ENCODE data around the gene PRKCA.

PRKCA gene

GRCh38 chr17:66372182-66372581 lies 69.8 kb downstream of the PRKCA start:
- H3K23ac ChIP-seq (ENCODE audit: low read length) = no peak overlapping the region
- no peak overlapping the region for H2AK5ac ChIP-seq (ENCODE audit: low read length)
- no peak overlapping the region for H3K9ac ChIP-seq (ENCODE audit: low read length)
- H2BK120ac ChIP-seq (ENCODE audit: insufficient read depth, low read length, poor library complexity) = no peak overlapping the region
- H3K79me2 ChIP-seq (ENCODE audit: control insufficient read depth, insufficient read depth, low read length, poor library complexity) = no peaks in the 10 kb centered on the region
- peaks cover 3 to 4% of the 10 kb centered on the region in 2 experiments for H3K4me1 ChIP-seq (ENCODE audit: control insufficient read depth in 1 of 2, insufficient read depth in 2 of 2, low read length in 2 of 2)
- WGBS (ENCODE audit: extremely low coverage, insufficient coverage, insufficient read length) = no CpG with 5 or more reads among the region's 5 CpGs
- H3K4ac ChIP-seq (ENCODE audit: low read depth, low read length) = no peak overlapping the region
- H2BK5ac ChIP-seq (ENCODE audit: low read depth, low read length, poor library complexity) = no peak overlapping the region
- H3K18ac ChIP-seq (ENCODE audit: low read length) = no peak overlapping the region
- H3K4me3 ChIP-seq (ENCODE audit: low read depth, low read length) = no peak overlapping the region
- H3K9me3 ChIP-seq (ENCODE audit: insufficient read depth, low read depth, low read length) = no peaks in the 10 kb centered on the region
- H3K27ac ChIP-seq (ENCODE audit: low read depth, low read length) = no peak overlapping the region
- DNase-seq = no peak
- H4K8ac ChIP-seq (ENCODE audit: low read depth, low read length) = no peak overlapping the region
- H2BK12ac ChIP-seq (ENCODE audit: low read length) = no peak overlapping the region
- H3K27me3 ChIP-seq (ENCODE audit: insufficient read depth, low read length) = no peaks in the 10 kb centered on the region
- no peak overlapping the region for H4K91ac ChIP-seq (ENCODE audit: low read depth, low read length)
- H3K36me3 ChIP-seq (ENCODE audit: control insufficient read depth in 1 of 2, insufficient read depth in 2 of 2, low read length in 2 of 2) = no peaks in the 10 kb centered on the region
- no peak overlapping the region for H4K12ac ChIP-seq (ENCODE audit: low read depth, low read length)
- H3K14ac ChIP-seq (ENCODE audit: low read length) = no peak overlapping the region
- H3K79me1 ChIP-seq (ENCODE audit: low read length) = no peaks in the 10 kb centered on the region
- H2AFZ ChIP-seq (ENCODE audit: insufficient read depth, low read length, poor library complexity) = no peak overlapping the region
- H3K4me2 ChIP-seq (ENCODE audit: low read length) = no peak overlapping the region

GRCh38 chr17:66373079-66373478 lies 70.7 kb downstream of the PRKCA start:
- no CpG with 5 or more reads among the region's 3 CpGs for WGBS (ENCODE audit: extremely low coverage, insufficient coverage, insufficient read length)
- Histone ChIP-seq H4K8ac (ENCODE audit: low read depth, low read length) (no peak overlapping the region), H4K12ac (ENCODE audit: low read depth, low read length) (no peak overlapping the region), H3K9ac (ENCODE audit: low read length) (no peak overlapping the region), H3K79me1 (ENCODE audit: low read length) (no peaks in the 10 kb centered on the region), H3K4me2 (ENCODE audit: low read length) (no peak overlapping the region), H3K18ac (ENCODE audit: low read length) (no peak overlapping the region), H3K4ac (ENCODE audit: low read depth, low read length) (no peak overlapping the region), H3K14ac (ENCODE audit: low read length) (no peak overlapping the region), H4K91ac (ENCODE audit: low read depth, low read length) (no peak overlapping the region), H2BK120ac (ENCODE audit: insufficient read depth, low read length, poor library complexity) (no peak overlapping the region), H3K4me3 (ENCODE audit: low read depth, low read length) (no peak overlapping the region), H3K4me1 (ENCODE audit: control insufficient read depth in 1 of 2, insufficient read depth in 2 of 2, low read length in 2 of 2) (peaks cover 3 to 4% of the 10 kb centered on the region in 2 experiments), H2AK5ac (ENCODE audit: low read length) (no peak overlapping the region), H2BK12ac (ENCODE audit: low read length) (no peak overlapping the region), H3K36me3 (ENCODE audit: control insufficient read depth in 1 of 2, insufficient read depth in 2 of 2, low read length in 2 of 2) (no peaks in the 10 kb centered on the region), H3K79me2 (ENCODE audit: control insufficient read depth, insufficient read depth, low read length, poor library complexity) (no peaks in the 10 kb centered on the region), H3K27ac (ENCODE audit: low read depth, low read length) (no peak overlapping the region), H3K9me3 (ENCODE audit: insufficient read depth, low read depth, low read length) (no peaks in the 10 kb centered on the region), H2AFZ (ENCODE audit: insufficient read depth, low read length, poor library complexity) (no peak overlapping the region), H2BK5ac (ENCODE audit: low read depth, low read length, poor library complexity) (no peak overlapping the region), H3K23ac (ENCODE audit: low read length) (no peak overlapping the region), H3K27me3 (ENCODE audit: insufficient read depth, low read length) (no peaks in the 10 kb centered on the region)
- DNase-seq = no peak

DNA sequence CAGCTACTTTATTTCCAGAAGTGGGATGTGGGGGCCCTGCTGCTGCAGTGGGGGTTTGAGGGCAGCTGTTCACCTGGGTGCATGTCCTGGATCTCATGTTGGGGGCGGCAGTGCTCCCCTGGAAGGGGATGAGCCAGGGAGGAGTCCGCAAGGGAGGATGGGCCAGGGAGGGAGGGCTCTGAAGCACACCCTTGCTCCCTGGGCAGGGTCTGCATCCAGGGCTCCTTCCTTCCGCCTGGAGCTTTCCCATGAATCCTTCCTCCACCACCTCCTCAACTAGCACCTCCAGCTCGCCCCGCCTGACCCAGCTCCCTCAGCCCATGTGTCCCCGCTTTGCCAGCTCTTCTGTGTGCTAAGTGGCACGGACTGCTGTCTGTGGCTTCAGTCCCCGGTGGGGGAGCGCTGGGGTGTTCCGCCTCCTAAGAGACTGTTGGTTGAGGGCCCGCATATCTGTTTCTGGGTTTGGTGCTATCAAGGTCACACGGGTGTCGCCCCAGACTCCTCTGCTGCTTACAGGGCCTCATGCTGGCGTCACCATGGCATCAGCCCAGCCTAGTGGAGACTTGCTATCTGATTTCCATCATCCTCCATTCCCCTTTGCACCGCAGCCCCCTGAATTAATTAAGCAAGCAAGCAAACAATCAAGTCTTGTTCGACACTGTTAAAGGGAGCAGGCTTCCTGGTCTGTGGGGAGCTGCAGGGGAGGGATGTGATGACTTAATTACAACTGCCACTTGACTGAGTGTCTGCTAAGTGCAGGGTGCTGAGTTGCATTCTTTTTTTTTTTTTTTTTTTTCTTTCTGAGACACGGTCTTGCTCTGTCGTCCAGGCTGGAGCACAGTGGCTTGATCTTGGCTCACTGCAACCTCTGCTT lies 71.8 kb downstream of the PRKCA start:
- H3K4ac ChIP-seq (ENCODE audit: low read depth, low read length) = no peak overlapping the region
- H3K9ac ChIP-seq (ENCODE audit: low read length) = no peak overlapping the region
- no peak overlapping the region for H3K4me2 ChIP-seq (ENCODE audit: low read length)
- no peak overlapping the region for H2BK5ac ChIP-seq (ENCODE audit: low read depth, low read length, poor library complexity)
- no peak overlapping the region for H3K4me3 ChIP-seq (ENCODE audit: low read depth, low read length)
- H3K79me1 ChIP-seq (ENCODE audit: low read length) = no peaks in the 10 kb centered on the region
- H3K23ac ChIP-seq (ENCODE audit: low read length) = no peak overlapping the region
- no peak overlapping the region for H2BK12ac ChIP-seq (ENCODE audit: low read length)
- H2AFZ ChIP-seq (ENCODE audit: insufficient read depth, low read length, poor library complexity) = no peak overlapping the region
- H4K91ac ChIP-seq (ENCODE audit: low read depth, low read length) = no peak overlapping the region
- no peak overlapping the region for H2BK120ac ChIP-seq (ENCODE audit: insufficient read depth, low read length, poor library complexity)
- no peak overlapping the region for H2AK5ac ChIP-seq (ENCODE audit: low read length)
- H3K9me3 ChIP-seq (ENCODE audit: insufficient read depth, low read depth, low read length) = no peaks in the 10 kb centered on the region
- H4K8ac ChIP-seq (ENCODE audit: low read depth, low read length) = no peak overlapping the region
- DNase-seq = no peak
- WGBS (ENCODE audit: extremely low coverage, insufficient coverage, insufficient read length) = no CpG with 5 or more reads among the region's 18 CpGs
- peaks cover 3 to 4% of the 10 kb centered on the region in 2 experiments for H3K4me1 ChIP-seq (ENCODE audit: control insufficient read depth in 1 of 2, insufficient read depth in 2 of 2, low read length in 2 of 2)
- no peaks in the 10 kb centered on the region for H3K36me3 ChIP-seq (ENCODE audit: control insufficient read depth in 1 of 2, insufficient read depth in 2 of 2, low read length in 2 of 2)
- no peaks in the 10 kb centered on the region for H3K79me2 ChIP-seq (ENCODE audit: control insufficient read depth, insufficient read depth, low read length, poor library complexity)
- no peak overlapping the region for H3K14ac ChIP-seq (ENCODE audit: low read length)
- H3K27me3 ChIP-seq (ENCODE audit: insufficient read depth, low read length) = no peaks in the 10 kb centered on the region
- H4K12ac ChIP-seq (ENCODE audit: low read depth, low read length) = no peak overlapping the region
- no peak overlapping the region for H3K27ac ChIP-seq (ENCODE audit: low read depth, low read length)
- no peak overlapping the region for H3K18ac ChIP-seq (ENCODE audit: low read length)

DNA sequence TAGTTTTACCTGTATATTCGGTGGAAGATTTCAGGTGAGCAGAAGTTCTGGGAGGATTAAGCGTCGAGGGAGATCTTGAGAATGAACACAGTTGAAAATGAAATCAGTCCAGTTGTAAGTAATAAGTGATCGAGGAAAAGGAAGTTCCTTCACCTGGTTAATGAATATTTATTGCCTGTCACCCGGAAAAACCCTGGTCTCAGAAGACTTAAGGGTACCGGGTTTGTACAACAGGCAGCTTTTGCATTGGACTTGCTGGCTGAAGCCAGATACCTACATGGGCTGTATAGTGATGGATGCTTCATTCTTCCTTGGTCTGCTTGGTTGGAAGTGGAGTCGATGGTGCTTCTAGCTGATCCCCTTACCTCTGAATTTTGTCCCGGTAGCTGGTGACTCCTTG lies 72.7 kb downstream of the PRKCA start:
- Histone ChIP-seq H3K4me1 (ENCODE audit: control insufficient read depth in 1 of 2, insufficient read depth in 2 of 2, low read length in 2 of 2) (peaks cover 3 to 4% of the 10 kb centered on the region in 2 experiments), H4K91ac (ENCODE audit: low read depth, low read length) (no peak overlapping the region), H2AFZ (ENCODE audit: insufficient read depth, low read length, poor library complexity) (no peak overlapping the region), H3K79me1 (ENCODE audit: low read length) (no peaks in the 10 kb centered on the region), H2BK5ac (ENCODE audit: low read depth, low read length, poor library complexity) (no peak overlapping the region), H3K4me2 (ENCODE audit: low read length) (no peak overlapping the region), H3K4me3 (ENCODE audit: low read depth, low read length) (no peak overlapping the region), H2AK5ac (ENCODE audit: low read length) (no peak overlapping the region), H3K4ac (ENCODE audit: low read depth, low read length) (no peak overlapping the region), H3K14ac (ENCODE audit: low read length) (no peak overlapping the region), H3K9ac (ENCODE audit: low read length) (no peak overlapping the region), H3K27ac (ENCODE audit: low read depth, low read length) (no peak overlapping the region), H3K9me3 (ENCODE audit: insufficient read depth, low read depth, low read length) (no peaks in the 10 kb centered on the region), H3K36me3 (ENCODE audit: control insufficient read depth in 1 of 2, insufficient read depth in 2 of 2, low read length in 2 of 2) (no peaks in the 10 kb centered on the region), H2BK120ac (ENCODE audit: insufficient read depth, low read length, poor library complexity) (no peak overlapping the region), H4K8ac (ENCODE audit: low read depth, low read length) (no peak overlapping the region), H3K79me2 (ENCODE audit: control insufficient read depth, insufficient read depth, low read length, poor library complexity) (no peaks in the 10 kb centered on the region), H2BK12ac (ENCODE audit: low read length) (no peak overlapping the region), H3K18ac (ENCODE audit: low read length) (no peak overlapping the region), H4K12ac (ENCODE audit: low read depth, low read length) (no peak overlapping the region), H3K27me3 (ENCODE audit: insufficient read depth, low read length) (no peaks in the 10 kb centered on the region), H3K23ac (ENCODE audit: low read length) (no peak overlapping the region)
- no CpG with 5 or more reads among the region's 8 CpGs for WGBS (ENCODE audit: extremely low coverage, insufficient coverage, insufficient read length)
- no peak for DNase-seq

Measured in trophoblast cell (in vitro differentiated cells and primary cell).